Muscle of leg (tissue), 11 donors: ENCODE measurements around the gene KAT6B. TPM values are rescaled to one million over a fixed set of nuclear protein-coding genes. Genes with fewer than 3 reads are reported as not detected.
"Not testable (repeated sequence)": the region's sequence is repeated elsewhere in the genome, so short reads cannot be mapped to it uniquely, and the experiment has no call there.

ENCODE experiments used
- DNase-seq: peaks from one replicate; pipeline ENCODE4 v3.0.0; 2013
- H3K27ac ChIP-seq: one replicate; pipeline ENCODE4 v1.5.1; 2013; ENCODE audit warnings: mild to moderate bottlenecking, low read length, control low read depth
- H3K27me3 ChIP-seq: one replicate; pipeline ENCODE4 v1.6.1; 2013; ENCODE audit warnings: low read length; ENCODE audit not compliant: control insufficient read depth, insufficient read depth
- H3K36me3 ChIP-seq: one replicate; pipeline ENCODE4 v1.6.1; 2013; ENCODE audit warnings: low read length; ENCODE audit not compliant: control insufficient read depth, insufficient read depth
- H3K4me1 ChIP-seq: one replicate; pipeline ENCODE4 v1.6.1; 2013; ENCODE audit warnings: low read length; ENCODE audit not compliant: control insufficient read depth, insufficient read depth
- H3K4me3 ChIP-seq: one replicate; pipeline ENCODE4 v1.5.1; 2013; ENCODE audit warnings: low read length, control low read depth
- H3K9me3 ChIP-seq: replicated peaks from 2 replicates; pipeline ENCODE4 v1.6.1; 2013; ENCODE audit warnings: low read depth, low read length; ENCODE audit not compliant: control insufficient read depth
- WGBS: methylation state at CpG from one replicate; pipeline ENCODE4 v1.1.5; 2013; ENCODE audit warnings: missing lambda C conversion rate; ENCODE audit not compliant: insufficient coverage; 5-methylcytosine and 5-hydroxymethylcytosine counted together
- polyA plus RNA-seq, 8 donors: library from polyadenylated mRNA; unstranded; fragments of 120-200 nt; gene quantifications; one replicate each; pipeline versions ENCODE4 v1.2.1 to v1.2.3, GENCODE V29; 2013; ENCODE audit warnings: inconsistent platforms in 1 of 8, low replicate concordance in 1 of 8; ENCODE audit not compliant: insufficient read length in 8 of 8, insufficient read depth in 1 of 8
- total RNA-seq: library from RNA; stranded (reverse); fragments of 120-200 nt; gene quantifications from one replicate; pipeline ENCODE4 v1.2.4, GENCODE V29; 2013

KAT6B gene
- total and polyA plus RNA-seq, 9 donors = 13.5 to 23.1 (median 17.9) TPM

- DNase-seq = no peak
- WGBS = 100% methylated on average over 2 of the region's 5 CpGs
- no peak overlapping the region for H3K27ac ChIP-seq
These were observed 45.4 kb downstream of the KAT6B start for GRCh38 chr10:74871595-74872382.

DNA sequence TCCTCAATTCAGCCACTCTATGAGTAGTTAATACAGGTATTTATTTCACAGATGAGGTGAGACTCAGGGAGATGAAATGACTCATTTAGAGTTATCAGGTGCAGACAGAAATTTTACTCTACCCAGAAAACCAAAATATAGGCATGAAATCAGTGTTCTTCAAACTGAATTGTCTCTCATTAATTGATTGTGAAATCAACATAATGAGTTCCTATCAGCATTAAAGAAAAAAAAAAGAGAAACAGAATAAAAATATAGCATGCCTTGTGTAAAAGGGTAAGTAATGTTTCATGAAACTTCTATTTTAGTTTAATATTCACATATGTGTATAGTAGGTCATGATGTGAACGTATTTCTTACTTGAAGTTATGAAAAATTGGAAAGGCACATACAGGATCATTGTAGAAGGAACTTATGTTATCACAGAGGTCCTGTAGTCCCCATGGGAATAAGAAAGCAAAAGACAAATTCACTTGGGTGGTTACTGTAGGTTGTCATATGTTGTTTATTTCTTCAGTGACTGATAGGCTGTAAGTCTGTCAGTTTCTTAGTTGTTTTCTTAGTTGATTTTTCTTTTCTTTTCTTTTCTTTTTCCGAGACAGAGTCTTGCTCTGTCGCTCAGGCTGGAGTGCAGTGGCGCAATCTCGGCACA, 47.5 kb downstream of the KAT6B start:
- H3K4me3 ChIP-seq = no peak overlapping the region
- no peaks in the 10 kb centered on the region for H3K27me3 ChIP-seq
- no peaks in the 10 kb centered on the region for H3K4me1 ChIP-seq
- no peak for DNase-seq
- WGBS = 100% methylated on average over 3 of the region's 5 CpGs
- no peak overlapping the region for H3K27ac ChIP-seq
- H3K36me3 ChIP-seq = no peaks in the 10 kb centered on the region
- H3K9me3 ChIP-seq = no peaks in the 10 kb centered on the region

More at GRCh38 chr10:74871595-74872382, 45.4 kb downstream of the KAT6B start:
- no peak overlapping the region for H3K4me3 ChIP-seq
- H3K27me3 ChIP-seq = no peaks in the 10 kb centered on the region
- H3K9me3 ChIP-seq = no peaks in the 10 kb centered on the region
- no peaks in the 10 kb centered on the region for H3K4me1 ChIP-seq
- H3K36me3 ChIP-seq = no peaks in the 10 kb centered on the region

- no peak for DNase-seq
- Histone ChIP-seq H3K36me3 (no peaks in the 10 kb centered on the region), H3K4me3 (no peak overlapping the region), H3K9me3 (no peaks in the 10 kb centered on the region), H3K4me1 (no peaks in the 10 kb centered on the region), H3K27me3 (no peaks in the 10 kb centered on the region), H3K27ac (no peak overlapping the region)
- WGBS = no CpG with 5 or more reads among the region's 1 CpG
These were observed 48.2 kb downstream of the KAT6B start for GRCh38 chr10:74874649-74875048.

GRCh38 chr10:74875068-74875467, 48.7 kb downstream of the KAT6B start:
- no peak overlapping the region for H3K4me3 ChIP-seq
- no peaks in the 10 kb centered on the region for H3K9me3 ChIP-seq
- H3K27me3 ChIP-seq = no peaks in the 10 kb centered on the region
- no peaks in the 10 kb centered on the region for H3K36me3 ChIP-seq
- no peaks in the 10 kb centered on the region for H3K4me1 ChIP-seq
- H3K27ac ChIP-seq = no peak overlapping the region
- no peak for DNase-seq

DNA sequence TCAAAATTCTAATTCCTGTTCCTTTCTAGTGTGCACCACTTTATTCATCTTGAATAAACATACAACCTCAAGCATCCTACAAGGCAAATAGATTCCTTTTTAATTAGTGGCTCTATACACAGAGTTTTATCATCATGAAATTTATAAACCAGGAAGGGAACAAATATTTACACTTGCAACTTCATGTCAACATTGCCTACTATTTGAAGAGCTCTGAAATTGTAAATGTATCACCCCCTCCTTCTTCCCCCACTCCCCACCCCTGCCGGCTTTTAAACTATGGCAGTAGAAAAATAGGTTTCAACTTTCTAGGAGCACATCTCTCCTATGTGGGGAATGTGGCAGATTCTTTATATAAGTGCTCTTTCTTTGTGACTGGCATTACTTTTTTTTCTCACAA, 49.6 kb downstream of the KAT6B start:
- no peaks in the 10 kb centered on the region for H3K9me3 ChIP-seq
- H3K27me3 ChIP-seq = no peaks in the 10 kb centered on the region
- no CpG with 5 or more reads among the region's 1 CpG for WGBS
- H3K36me3 ChIP-seq = no peaks in the 10 kb centered on the region
- H3K4me3 ChIP-seq = no peak overlapping the region
- DNase-seq = no peak
- no peak overlapping the region for H3K27ac ChIP-seq
- H3K4me1 ChIP-seq = no peaks in the 10 kb centered on the region

- H3K36me3 ChIP-seq, DNase-seq, H3K27ac ChIP-seq, H3K9me3 ChIP-seq, H3K27me3 ChIP-seq, H3K4me1 ChIP-seq, H3K4me3 ChIP-seq: not testable (repeated sequence)
- WGBS = no CpG with 5 or more reads among the region's 5 CpGs
These were observed 50.7 kb downstream of the KAT6B start for GRCh38 chr10:74877054-74877453.

DNA sequence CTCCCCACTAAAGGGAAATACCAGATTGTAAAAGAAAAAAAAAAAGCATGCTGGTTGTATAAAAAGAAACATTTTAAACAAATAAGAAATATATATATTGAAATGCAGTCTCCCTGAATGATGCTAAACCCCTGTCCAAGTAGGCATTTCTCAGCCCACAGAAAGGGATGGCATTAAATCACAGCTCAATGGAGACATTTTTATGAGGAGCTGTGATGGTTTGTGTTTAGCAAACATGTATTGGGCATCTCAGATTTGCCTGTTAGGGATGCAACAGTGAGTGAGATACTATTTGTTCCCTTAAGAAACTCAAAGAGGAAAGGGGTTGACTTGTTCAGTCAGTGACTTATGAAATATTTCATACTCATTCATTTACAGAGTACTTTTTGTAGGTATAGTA, 51.5 kb downstream of the KAT6B start:
- no peaks in the 10 kb centered on the region for H3K36me3 ChIP-seq
- H3K27me3 ChIP-seq = no peaks in the 10 kb centered on the region
- no peak overlapping the region for H3K27ac ChIP-seq
- no peaks in the 10 kb centered on the region for H3K4me1 ChIP-seq
- H3K4me3 ChIP-seq = no peak overlapping the region
- no peaks in the 10 kb centered on the region for H3K9me3 ChIP-seq
- DNase-seq = no peak

DNA sequence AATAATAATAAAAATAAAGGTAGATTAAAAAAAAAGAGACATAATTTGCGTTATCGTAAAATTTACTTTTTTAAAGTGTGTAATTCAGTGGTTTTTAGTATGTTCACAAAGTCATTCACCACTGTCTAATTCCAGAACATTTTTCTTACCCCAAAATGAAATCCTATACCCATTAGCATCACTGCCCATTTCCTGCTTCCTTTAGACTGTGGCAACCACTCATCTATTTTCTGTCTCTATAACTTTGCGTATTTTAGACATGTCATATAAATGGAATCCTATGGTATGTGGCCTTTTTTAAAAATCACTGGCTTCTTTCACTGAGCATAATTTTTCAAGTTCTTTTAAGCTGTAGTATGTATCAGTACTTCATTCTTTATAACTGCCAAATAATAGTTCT, 53.6 kb downstream of the KAT6B start:
- no peak for DNase-seq
- H3K27me3 ChIP-seq = no peaks in the 10 kb centered on the region
- H3K36me3 ChIP-seq = no peaks in the 10 kb centered on the region
- no peaks in the 10 kb centered on the region for H3K9me3 ChIP-seq
- H3K27ac ChIP-seq = no peak overlapping the region
- H3K4me1 ChIP-seq = no peaks in the 10 kb centered on the region
- no peak overlapping the region for H3K4me3 ChIP-seq
- no CpG with 5 or more reads among the region's 3 CpGs for WGBS

DNA sequence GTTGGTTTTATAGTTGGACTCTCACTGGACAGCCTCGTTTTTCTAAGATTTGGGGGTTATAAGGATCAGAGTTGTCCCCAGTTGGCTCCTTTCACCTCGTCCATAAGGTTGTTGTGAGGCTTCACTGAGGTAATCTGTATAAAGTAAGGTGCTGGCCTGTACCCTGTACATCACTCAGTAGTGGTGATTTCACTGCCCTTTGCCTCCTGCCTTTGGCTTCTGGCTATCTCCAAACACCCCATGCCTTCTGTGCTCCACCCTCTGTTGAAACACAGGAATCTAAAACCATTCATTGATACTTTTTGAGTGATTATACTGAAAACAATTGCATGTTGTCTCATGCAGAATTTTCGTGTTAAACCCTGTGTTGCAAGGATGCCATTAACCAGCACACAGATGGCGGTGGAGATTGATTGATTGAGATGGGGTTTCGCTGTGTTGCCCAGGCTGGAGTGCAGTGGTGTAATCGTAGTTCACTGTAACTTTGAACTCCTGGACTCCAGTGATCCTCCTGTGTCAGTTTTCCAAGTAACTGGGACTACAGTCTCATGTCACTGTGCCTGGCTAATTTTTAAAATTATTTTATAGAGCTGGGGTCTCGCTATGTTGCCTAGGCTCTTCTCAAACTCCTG, 55.0 kb downstream of the KAT6B start:
- no peak overlapping the region for H3K27ac ChIP-seq
- 94% methylated on average over 5 of the region's 7 CpGs for WGBS
- H3K4me3 ChIP-seq = no peak overlapping the region
- H3K36me3 ChIP-seq = no peaks in the 10 kb centered on the region
- no peaks in the 10 kb centered on the region for H3K9me3 ChIP-seq
- no peak for DNase-seq
- no peaks in the 10 kb centered on the region for H3K4me1 ChIP-seq
- no peaks in the 10 kb centered on the region for H3K27me3 ChIP-seq

GRCh38 chr10:74882427-74882826, 56.0 kb downstream of the KAT6B start:
- no CpG with 5 or more reads among the region's 1 CpG for WGBS
- Histone ChIP-seq H3K9me3 (no peaks in the 10 kb centered on the region), H3K4me3 (no peak overlapping the region), H3K27me3 (no peaks in the 10 kb centered on the region), H3K4me1 (no peaks in the 10 kb centered on the region), H3K27ac (no peak overlapping the region), H3K36me3 (no peaks in the 10 kb centered on the region)
- no peak for DNase-seq
